Cardiac muscle cell (in vitro differentiated cells and primary cell): Measurements from ENCODE around the gene HDAC6. TPM values are rescaled to one million over a fixed set of nuclear protein-coding genes. Genes with fewer than 3 reads are reported as not detected.
A peak's percentile ranks its signal among the peaks of the same experiment; 100 is the strongest.

Experiments used
- DNase-seq, 2 donors: peaks; one replicate each; pipeline versions ENCODE4 v3.0.0 to v3.0.0-alpha.2; 2010 to 2017; ENCODE audit warnings: low read depth in 1 of 2, low spot score in 1 of 2
- H3K27ac ChIP-seq: fragments of 200-600 bp; sonication (generic); 2 replicates; pipeline ENCODE4 v1.5.1; 2016
- H3K27me3 ChIP-seq: fragments of 200-600 bp; sonication (generic); 2 replicates; pipeline ENCODE4 v1.6.0; 2016; ENCODE audit warnings: control low read depth
- H3K36me3 ChIP-seq: fragments of 200-600 bp; sonication (generic); 2 replicates; pipeline ENCODE4 v1.5.1; 2016; ENCODE audit warnings: control low read depth
- H3K4me1 ChIP-seq: fragments of 200-600 bp; sonication (generic); 2 replicates; pipeline ENCODE4 v1.8.1; 2017; ENCODE audit warnings: low read depth, mild to moderate bottlenecking, mixed run types
- H3K4me3 ChIP-seq: fragments of 200-600 bp; sonication (generic); 2 replicates; pipeline ENCODE4 v1.5.1; 2016; ENCODE audit warnings: mild to moderate bottlenecking
- H3K9me3 ChIP-seq: fragments of 200-600 bp; sonication (generic); 2 replicates; pipeline ENCODE4 v1.5.1; 2017; ENCODE audit warnings: low read depth, mild to moderate bottlenecking, control low read depth
- polyA plus RNA-seq: library from polyadenylated mRNA; unstranded; fragments of >200 nt; fragmentation: Nextera tagmentation; extraction: Ambion mirVana; gene quantifications from 2 replicates; pipeline ENCODE4 v1.2.1, GENCODE V29; 2016
- total RNA-seq: library from RNA; depleted of rRNA; stranded (reverse); fragments of >200 nt; gene quantifications from 2 replicates; pipeline ENCODE4 v1.2.3, GENCODE V29; 2016
- TF ChIP-seq, protein P1 (sequence below): IDR thresholded peaks from 2 replicates; pipeline ENCODE4 v1.5.1; 2012; ENCODE audit warnings: low read depth, mild to moderate bottlenecking, low read length

The HDAC6 gene
- 143 and 162 TPM in 2 replicates for total RNA-seq
- polyA plus RNA-seq: 105 and 114 TPM in 2 replicates

DNA sequence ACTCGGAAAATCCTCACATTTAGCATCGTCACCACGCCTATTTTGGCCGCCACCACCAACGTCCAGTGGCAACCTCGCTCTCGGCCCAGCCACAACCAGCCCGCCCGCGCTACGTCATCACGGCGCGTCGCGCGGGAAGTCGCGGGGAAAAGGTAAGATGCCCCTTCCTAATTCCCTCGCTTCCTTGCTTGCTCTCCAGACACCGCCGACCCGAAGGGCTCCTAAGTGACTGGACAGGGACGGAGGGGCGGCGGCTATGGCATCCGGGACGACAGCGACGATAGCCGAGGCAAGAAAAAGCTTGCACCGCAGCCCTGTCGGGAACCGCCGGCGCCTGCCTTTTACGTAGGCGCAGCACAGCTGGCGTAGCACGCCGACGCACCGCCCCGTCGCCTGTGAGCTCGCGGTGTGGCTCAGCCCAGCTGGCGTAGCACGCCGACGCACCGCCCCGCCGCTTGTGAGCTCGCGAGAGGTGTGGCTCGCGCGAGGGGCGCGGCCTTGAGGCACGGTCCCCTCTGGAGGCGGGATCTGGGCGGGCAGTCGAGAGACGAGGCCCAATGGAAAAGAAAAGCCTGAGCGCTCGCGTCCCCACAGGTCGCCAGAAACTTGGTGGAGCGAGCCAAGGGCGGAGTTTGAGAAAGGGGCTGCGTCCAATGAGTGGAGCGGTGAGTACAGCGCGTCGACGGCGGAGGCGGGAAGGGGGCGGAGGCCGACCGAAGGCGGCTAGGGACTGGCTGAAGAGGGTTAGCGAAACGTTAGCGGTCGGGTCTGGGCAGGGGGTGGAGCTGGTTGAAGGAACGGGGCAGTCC is at the start of gene HDAC6:
HDAC6 (plus strand) TSS at position 788 of the 809 bp plus-strand sequence. CDS start 626 bp downstream, outside the sequence.
- no peaks in the 10 kb centered on the region for H3K27me3 ChIP-seq
- DNase-seq: peak; percentile 96 to 99
- H3K4me3 ChIP-seq: peak within 1 kb of the TSS; percentile 61
- no peaks in the 10 kb centered on the region for H3K9me3 ChIP-seq
- H3K27ac ChIP-seq: peak within 1 kb of the TSS; percentile 100
- H3K4me1 ChIP-seq: peaks cover 5% of the 10 kb centered on the region
- TF ChIP-seq, protein P1, sequence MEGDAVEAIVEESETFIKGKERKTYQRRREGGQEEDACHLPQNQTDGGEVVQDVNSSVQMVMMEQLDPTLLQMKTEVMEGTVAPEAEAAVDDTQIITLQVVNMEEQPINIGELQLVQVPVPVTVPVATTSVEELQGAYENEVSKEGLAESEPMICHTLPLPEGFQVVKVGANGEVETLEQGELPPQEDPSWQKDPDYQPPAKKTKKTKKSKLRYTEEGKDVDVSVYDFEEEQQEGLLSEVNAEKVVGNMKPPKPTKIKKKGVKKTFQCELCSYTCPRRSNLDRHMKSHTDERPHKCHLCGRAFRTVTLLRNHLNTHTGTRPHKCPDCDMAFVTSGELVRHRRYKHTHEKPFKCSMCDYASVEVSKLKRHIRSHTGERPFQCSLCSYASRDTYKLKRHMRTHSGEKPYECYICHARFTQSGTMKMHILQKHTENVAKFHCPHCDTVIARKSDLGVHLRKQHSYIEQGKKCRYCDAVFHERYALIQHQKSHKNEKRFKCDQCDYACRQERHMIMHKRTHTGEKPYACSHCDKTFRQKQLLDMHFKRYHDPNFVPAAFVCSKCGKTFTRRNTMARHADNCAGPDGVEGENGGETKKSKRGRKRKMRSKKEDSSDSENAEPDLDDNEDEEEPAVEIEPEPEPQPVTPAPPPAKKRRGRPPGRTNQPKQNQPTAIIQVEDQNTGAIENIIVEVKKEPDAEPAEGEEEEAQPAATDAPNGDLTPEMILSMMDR: no peak
- no peaks in the 10 kb centered on the region for H3K36me3 ChIP-seq

DNA sequence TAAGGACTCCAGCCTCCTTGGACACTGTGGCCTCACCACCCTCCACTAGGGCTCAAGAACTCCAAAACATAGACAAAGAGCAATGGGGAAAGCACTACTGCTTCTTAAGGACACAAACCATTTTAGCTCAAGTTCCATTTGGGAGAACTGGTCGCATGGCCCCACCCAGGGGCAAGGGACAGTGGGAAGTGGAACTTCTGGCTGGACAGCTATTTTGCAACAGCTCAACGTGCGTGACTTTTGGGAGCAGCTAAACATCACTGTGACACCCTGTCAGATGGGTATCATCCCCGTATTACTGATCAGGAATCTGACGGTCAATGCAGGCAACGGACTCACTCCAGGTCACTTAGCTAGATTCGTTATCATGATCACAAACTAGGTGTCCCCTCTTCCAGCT is 49.4 kb upstream of the HDAC6 start:
- Histone ChIP-seq H3K9me3 (no peaks in the 10 kb centered on the region), H3K27ac (no peak overlapping the region), H3K27me3 (no peaks in the 10 kb centered on the region), H3K4me3 (no peak overlapping the region), H3K4me1 (no peaks in the 10 kb centered on the region), H3K36me3 (no peaks in the 10 kb centered on the region)
- TF ChIP-seq, protein P1: no peak
- DNase-seq: no peak

DNA sequence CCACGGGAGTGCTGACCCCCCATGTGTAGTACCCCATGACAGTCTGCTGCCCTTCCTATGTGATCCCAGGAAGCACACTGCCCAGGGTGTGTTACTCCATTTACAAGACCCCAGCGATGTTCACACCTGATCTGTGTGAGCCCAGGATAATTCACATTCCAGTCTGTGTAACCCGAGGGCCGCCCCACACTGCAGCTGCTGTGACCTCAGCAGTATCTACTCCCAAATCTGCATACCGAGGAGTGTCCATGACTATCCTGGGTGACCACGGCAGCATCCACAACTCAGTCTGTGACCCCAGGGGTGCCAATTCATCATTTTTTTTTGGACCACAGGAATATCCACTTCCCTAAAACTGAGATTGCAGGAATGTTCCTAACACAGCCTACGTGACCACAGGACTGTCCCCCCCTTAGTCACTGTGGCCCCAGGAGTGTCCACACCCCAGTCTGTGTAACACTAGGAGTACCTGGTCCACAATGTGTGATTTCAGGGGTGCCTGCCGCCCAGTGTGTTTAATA is 48.1 kb upstream of the HDAC6 start:
- TF ChIP-seq, protein P1: no peak
- H3K9me3 ChIP-seq: no peaks in the 10 kb centered on the region
- H3K27me3 ChIP-seq: no peaks in the 10 kb centered on the region
- no peaks in the 10 kb centered on the region for H3K4me1 ChIP-seq
- no peak overlapping the region for H3K4me3 ChIP-seq
- no peaks in the 10 kb centered on the region for H3K36me3 ChIP-seq
- no peak overlapping the region for H3K27ac ChIP-seq
- DNase-seq: no peak

DNA sequence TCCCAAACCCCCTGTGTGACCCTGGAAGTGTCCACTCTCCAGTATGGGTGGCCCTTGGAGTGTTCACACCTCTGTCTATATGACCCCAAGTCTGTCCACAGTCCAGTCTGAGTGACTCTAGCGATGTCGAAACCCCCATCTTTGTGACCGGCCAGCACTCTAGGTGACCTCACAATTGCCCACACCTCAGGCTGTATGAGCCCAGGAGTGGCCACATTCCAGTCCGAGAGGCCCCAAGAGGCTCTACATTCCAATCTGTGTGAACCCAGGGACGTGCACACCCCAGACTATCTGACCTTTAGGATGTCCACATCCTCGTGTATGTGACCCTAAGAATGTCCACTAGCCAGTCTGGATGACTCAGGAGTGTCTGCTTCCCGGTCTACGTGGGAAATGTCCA is 47.6 kb upstream of the HDAC6 start:
- TF ChIP-seq, protein P1: no peak
- no peak overlapping the region for H3K27ac ChIP-seq
- no peaks in the 10 kb centered on the region for H3K4me1 ChIP-seq
- no peak for DNase-seq
- H3K27me3 ChIP-seq: no peaks in the 10 kb centered on the region
- H3K4me3 ChIP-seq: no peak overlapping the region
- no peaks in the 10 kb centered on the region for H3K9me3 ChIP-seq
- no peaks in the 10 kb centered on the region for H3K36me3 ChIP-seq

DNA sequence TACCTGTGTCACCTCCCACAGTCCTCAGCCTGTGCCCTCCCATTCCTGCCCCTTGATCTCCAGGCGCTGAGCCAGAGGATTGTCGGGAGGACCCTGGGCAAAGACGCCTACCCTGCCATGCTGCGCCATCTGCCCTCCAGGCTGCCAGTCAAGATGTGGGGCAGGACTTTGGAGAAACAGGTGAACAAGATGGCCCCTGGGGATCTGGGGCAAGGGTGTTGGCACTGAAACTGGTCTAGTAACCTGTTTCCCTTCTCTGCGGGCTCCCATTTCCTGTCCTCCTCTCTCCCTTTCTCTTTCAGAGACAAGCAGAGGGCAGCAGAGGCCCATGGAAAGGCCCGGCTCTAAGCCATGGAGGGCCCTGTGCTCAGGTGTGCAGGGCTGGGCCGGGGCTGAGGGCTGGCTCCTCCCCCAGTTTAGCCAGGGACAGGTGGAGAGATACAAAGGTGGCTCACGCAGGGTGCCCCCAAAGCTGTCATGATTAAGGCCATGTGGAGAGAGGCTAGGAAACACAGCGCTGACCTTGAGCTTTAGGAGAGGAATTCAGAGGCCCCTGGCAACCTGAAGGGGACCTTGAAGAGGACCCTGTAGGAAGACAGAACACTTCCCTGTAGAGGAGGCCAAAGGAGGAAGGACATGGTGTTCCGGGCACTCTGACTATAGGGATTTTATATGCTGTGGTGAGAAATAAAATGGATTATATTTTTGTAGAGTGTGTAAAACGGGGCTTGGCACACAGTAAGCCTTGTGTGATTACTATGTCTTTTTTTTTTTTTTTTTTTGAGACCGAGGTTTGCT is 40.0 kb upstream of the HDAC6 start, which contains the start of gene GLOD5:
GLOD5 (plus strand) TSS at position 74 of the 798 bp plus-strand sequence; CDS start at position 118, 44 bp downstream.
- H3K27me3 ChIP-seq: no peaks in the 10 kb centered on the region
- no peaks in the 10 kb centered on the region for H3K36me3 ChIP-seq
- H3K4me3 ChIP-seq: no peak within 1 kb of the TSS
- TF ChIP-seq, protein P1: no peak
- peak; percentile 10 to 41 for DNase-seq
- H3K27ac ChIP-seq: no peak within 1 kb of the TSS
- H3K9me3 ChIP-seq: peaks cover 2% of the 10 kb centered on the region
- no peaks in the 10 kb centered on the region for H3K4me1 ChIP-seq
